NCI-H748 (cell line): Measurements from ENCODE around the gene DYNC2LI1.

Experiments used
- DNase-seq: peaks from one replicate; lab custom pipeline; 2025; ENCODE audit not compliant: unreplicated experiment; lab: John Stamatoyannopoulos, UW

Gene DYNC2LI1

DNA sequence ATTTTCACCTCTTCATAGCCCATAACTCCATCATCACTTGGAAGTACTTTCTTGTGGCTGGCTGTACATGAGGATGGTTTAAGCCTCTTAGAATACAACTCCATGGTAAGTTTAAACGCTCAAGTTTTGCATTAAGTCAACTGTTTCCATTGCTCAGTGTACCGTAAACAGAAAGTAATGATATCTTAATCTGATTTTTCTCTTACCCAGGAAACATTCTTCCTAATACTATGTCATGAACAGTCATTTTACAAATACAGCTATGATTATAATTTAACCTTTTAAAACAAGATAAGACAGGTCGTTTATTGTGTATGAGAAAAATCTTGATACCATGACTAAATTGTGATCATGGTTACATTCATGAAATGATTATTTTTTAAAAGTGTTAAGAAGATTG lies 11.6 kb upstream of the DYNC2LI1 start:
- no peak for DNase-seq

DNA sequence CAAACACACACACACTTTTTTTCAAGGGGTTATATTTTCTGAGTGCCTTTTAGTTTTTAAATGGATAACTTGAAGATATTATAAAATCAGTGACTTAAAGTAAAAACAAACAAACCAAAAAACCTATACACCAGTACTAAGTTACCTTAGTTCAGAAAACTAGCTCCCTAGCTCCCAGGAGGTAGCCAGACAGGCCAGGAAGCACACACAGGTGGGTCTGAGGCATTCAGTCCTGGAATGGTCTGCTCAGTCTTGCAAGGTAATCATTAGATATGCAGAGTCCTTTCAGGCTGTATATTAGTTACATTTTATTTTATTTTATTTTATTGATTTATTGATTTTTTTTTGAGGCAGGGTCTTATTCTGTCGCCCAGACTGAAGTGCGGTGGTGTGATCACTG lies 10.7 kb upstream of the DYNC2LI1 start:
- no peak for DNase-seq

DNA sequence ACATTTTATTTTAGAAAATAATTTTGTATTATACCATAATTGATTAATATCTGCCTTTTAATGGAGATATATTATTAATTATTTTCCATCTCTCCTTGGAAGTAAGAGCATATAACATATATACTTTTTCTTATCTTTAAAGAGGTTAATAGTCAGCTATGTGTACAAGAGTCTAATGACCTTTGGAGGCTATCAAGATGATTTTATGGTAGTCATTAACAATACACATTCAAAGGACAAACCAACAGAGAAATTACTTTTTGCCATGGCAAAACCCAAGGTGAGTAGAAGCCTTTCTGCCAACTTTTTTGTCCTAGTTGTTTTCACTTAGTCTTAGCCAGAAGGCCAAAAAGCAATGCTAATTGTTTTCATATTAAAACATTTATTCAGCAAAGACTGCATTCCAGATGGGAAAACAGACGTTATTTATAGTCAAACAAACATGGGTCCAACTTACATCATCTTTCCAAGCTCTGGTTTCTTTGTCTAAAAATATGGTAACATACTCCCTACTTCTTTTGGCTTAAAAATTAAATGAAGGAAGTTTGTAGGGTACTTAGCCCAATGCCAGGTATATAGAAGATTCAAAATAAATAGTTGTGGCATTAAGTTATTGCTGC lies 9.6 kb upstream of the DYNC2LI1 start:
- no peak for DNase-seq

DNA sequence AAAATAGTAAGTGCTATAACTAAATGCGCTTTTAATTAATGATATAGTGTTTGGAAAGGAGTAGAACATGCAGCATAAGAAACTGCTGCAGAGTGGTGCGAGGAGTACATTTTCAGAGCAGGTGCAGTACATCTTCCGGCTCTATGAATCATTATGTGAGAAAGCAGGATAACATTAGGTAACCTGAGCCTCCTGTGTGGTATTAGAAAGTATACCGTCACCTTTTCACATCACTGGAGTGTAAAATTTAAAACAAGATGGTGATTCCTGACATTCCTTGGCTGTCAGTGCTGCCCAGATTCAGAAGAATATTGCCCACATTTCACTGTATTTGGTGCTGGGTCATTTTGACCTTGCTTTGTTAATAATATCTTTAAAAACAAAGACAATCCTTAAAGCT lies 7.8 kb upstream of the DYNC2LI1 start:
- no peak for DNase-seq

DNA sequence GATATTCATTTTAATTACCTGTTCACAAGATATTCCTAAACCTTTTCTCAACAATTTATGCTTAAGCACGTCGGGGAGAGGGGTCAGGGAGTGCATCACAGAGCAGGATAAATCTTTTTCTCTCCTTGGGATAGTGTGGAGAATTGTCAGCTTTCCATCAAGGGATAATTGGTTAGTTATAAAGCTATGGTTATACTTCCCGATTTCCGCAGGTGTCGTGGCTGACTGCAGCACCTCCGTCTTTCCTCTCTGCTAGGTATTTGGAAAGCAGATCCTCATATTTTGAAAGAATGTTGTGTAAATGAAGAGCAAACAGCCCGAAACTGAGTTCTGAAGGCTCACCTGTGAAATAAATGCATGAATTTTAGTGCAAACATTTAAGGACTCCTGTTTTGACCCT lies 778 bp downstream of the DYNC2LI1 start:
- peak; percentile 5 for DNase-seq

DNA sequence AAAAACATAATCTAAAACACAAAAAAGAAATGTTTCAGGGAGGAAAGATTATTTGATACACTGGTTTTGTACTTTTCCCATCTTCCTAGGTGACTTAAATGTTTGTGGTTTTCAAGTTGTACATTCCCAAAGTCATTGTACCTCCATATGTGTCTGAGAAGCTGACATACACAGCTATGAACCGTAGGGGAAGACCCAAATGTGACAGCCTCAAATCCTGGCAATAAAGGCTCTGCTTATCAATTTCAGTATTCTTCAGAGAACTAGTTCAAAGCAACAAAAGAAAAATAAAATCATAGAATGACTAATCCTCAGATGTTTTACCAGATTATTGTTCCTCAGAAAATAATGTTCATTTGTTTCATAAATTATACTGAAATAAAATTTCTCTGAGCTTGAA lies 2.5 kb downstream of the DYNC2LI1 start:
- no peak for DNase-seq

DNA sequence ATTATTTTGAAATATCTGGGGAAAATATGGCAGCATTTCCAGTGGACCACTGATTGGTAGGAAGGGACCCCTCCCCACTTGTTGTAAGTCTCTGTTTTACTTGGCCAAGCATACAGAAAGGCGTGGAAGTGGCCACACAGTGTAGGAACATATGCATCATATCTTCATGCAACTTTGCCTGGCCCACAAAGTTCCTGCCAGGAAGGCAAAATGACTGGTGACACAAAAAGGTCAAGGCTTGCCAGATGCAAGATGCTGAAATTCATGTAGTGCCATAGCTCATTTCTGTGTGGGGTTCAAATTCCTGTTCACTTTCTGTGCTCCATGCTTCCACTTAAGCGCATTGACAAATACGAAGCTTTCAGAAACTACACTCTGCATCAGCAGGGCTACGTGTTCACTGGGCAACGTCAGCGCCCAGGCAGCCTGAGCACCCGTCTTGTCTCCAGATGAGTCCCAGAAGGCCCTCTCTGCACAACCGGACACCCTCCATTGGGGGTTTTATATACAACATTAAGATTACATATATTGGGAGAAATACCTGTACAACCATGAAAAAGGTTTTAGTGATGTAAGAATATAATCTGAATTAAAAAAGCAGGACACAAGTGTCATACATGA lies 3.6 kb downstream of the DYNC2LI1 start:
- no peak for DNase-seq

DNA sequence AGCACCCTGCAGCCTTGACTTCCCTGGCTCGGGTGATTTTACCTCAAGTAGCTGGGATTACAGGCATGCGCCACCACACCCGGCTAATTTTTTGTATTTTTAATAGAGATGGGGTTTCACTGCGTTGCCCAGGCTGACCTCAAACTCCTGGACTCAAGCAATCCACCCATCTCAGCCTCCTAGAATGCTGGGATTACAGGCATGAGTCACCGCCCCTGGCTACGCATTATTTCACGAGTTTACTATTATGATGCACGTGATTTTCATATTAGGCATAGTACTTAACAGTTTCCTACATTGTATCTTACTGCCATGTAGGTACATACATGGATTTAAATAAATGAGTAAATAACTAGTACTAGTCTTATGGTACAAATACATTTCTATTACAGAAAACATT lies 4.4 kb downstream of the DYNC2LI1 start:
- DNase-seq = no peak

DNA sequence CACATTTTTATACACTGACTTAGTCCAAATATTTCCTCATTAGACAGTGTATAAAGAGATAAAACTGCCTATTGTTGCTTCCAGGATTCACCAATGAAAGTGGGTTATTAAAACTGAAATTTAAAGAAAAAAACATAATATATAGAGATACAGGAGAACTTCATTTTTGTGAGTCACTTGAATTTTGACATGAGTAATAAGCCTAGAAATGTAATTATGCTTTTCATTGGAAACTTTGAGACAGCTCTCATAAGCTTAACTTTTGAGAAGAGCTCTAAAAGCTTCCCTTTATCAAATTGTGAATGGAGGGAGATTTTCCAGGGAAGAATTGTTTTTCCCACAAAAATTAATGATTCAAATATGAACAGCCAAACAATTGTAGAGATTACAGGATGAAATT lies 14.1 kb downstream of the DYNC2LI1 start:
- DNase-seq = no peak

DNA sequence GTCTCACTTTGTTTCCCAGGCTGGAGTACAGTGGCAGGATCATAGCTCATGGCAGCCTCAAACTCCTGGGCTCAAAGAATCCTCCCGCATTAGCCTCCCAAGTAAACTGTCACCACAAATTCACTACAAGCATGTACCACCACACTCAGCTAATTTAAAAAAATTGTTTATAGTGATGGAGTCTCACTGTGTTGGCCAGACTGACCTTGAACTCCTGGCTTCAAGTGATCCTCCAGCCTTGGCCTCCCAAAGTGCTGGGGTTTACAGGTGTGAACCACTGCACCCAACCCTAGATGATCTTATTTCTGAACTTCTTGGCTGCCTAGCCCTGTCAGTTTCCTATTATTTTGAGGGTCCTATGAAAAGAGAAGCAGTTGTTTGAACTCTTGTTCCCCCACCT lies 14.8 kb downstream of the DYNC2LI1 start:
- no peak for DNase-seq

DNA sequence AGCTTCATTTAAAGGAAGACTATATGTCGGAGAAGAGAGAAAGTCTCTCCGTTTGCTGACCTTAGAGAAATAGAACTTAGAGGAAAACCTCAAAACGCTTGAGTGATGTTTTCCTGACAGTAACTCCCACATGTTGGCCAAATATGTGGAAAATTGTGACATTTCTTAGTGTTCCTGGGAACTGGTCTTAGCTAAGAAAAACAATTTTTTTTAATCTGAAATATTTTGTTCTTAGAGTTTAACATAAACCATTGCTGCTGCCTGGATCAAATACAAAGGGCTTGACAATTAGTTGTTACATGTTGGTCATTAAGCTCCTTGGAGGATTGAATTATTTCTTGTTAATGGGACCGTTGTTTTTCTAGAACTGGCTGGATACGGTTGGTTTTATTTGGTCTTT lies 16.3 kb downstream of the DYNC2LI1 start:
- DNase-seq = no peak

DNA sequence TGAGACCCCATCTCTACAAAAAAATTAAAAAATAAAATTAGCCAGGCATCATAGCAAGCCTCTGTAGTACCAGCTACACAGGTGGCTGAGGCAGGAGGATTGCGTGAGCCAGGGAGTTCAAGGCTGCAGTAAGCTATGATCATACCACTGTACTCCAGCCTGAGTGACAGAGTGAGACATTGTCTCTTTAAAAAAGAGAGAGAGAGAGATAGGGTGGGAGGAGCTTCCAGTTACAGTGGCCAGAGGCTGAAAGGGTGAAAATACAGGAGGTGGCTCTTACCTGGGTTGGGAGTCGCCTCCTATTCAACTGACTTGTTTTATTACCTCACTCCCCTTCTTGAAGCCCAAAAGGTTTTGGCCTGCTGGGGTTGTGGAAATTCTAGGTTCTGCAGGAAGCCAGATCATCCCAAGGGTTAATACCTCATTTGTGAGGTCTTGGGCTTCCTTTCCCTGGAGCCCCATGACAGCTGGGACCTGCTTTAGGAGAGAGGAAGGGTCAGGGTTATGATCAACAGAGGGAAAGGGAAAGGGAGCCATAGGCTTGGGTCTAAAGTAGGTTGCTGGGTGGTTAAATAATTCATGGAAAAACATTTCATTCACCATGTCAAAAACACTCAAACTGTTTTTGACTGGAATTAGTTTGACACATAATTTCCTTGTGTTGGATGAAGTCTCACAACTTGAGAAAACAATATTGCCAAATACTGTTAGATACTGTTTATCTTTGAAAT lies 17.4 kb downstream of the DYNC2LI1 start:
- DNase-seq = no peak

DNA sequence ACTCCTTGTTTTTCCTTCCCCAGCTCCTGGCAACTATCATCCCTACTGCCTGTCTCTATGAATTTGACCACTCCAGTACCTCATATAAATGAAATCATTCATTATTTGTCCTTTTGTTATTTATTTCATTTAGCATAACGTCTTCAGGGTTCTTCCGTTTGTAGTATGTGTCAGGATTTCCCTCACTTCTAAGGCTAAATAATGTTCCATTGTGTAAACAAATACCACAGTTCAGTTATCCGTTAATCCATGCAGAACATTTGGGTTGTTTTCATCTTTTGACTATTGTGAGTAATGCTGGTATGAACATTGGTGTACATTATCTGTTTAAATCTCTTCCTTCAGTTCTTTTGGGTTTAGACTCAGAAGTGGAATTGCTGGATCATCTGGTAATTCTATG lies 18.8 kb downstream of the DYNC2LI1 start:
- no peak for DNase-seq

DNA sequence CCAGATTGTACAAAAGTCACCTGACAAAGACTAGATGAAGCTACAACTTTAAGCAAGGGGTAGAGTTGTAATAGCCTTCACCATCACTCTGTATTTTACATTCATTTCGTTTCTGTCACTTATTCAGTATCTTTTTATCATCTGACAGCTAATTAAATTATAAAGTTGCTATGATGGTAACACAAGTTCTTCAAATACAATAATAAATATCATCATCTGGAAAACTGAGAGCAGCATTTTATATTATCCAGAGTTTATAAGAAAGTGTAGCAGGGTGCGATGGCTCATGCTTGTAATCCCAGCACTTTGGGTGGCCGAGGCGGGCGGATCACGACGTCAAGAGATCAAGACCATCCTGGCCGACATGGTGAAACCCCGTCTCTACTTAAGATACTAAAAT lies 21.1 kb downstream of the DYNC2LI1 start:
- DNase-seq = no peak

DNA sequence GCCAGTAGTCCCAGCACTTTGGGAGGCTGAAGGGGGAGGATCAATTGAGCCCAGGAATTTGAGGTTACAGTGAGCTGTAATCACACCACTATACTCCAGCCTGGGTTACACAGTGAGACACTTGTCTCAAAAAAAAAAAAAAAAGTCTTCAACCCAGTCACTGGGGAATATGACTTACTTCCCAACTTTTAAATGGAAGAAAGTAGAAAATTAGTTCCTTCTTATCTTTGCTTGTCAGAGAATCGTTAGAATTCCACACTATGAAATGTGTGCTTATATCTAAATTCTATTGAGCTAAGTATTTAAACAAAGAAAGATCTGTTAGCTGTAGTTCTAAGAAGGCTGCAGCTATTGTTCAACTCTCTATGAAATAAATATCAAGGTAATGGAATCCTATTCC lies 22.4 kb downstream of the DYNC2LI1 start:
- no peak for DNase-seq

DNA sequence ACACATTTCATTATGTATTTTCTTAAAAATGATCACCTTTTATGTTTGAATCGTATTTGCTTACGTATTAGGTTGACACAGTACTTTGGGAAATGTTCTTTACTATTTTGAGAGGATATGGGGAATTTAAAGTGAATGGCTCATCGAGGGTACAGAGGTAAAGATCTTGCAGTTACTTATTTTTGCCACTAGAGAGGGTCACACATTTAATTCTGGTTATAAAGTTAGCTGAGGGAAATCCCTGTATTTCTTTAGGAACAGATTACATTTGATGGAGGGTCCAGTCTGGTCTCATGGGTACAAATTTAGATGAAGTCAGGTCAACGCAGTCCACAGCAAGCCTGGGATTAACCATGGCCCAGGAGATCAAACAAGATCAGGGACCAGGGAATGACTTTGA lies 24.5 kb downstream of the DYNC2LI1 start:
- no peak for DNase-seq

DNA sequence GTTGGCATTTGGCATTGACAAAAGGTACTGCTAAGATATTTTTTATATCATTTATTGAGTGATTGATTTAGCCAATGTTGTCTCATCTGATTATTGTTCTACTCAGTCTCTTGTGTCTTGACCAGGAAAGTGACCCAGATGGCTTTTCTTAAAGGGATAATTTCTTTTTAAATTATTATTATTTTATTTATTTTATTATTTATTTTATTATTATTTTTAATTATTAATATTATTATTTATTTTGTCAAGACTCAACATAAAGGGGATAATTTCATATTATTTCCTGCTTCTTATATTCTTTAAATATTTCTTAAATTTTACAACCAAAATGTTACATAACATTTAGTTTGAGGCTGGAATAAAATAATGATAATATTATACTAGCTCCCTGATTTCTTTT lies 27.1 kb downstream of the DYNC2LI1 start:
- DNase-seq = no peak

DNA sequence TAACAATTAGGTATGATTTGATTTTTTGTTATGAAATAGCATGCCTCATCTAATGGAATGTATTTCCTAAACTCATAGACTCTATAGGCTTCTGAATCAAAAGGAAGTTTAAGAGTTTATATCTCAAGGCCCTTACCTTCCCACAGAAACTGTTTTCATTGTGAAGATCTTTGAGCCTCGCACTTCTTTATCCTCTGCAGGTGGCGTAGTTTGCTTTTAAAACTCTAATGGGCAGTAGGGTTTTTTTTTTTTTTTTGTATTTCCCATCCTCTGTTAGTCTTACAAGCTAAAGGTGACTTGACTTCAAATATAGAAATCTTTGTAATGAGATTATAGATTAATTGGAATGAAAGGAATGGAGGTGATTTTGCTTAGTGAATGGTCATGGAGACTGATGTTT lies 28.3 kb downstream of the DYNC2LI1 start:
- no peak for DNase-seq

DNA sequence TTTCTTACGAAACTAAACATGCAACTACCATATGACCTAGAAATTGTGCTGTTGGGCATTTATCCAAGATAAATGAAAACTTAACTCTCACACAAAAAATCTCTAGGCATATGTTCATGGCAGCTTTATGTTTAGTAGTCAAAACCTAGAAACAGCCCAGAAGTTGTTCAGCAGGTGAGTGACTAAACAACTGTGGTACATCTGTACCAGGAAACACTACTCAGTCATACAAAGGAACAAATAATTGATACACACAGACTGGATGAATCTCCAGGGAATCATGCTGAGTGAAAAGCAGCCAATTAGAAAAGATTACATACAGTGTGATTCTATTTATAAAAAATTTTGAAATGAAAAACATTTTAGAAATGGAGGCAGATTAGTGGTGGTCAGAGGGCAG lies 29.3 kb downstream of the DYNC2LI1 start:
- no peak for DNase-seq

DNA sequence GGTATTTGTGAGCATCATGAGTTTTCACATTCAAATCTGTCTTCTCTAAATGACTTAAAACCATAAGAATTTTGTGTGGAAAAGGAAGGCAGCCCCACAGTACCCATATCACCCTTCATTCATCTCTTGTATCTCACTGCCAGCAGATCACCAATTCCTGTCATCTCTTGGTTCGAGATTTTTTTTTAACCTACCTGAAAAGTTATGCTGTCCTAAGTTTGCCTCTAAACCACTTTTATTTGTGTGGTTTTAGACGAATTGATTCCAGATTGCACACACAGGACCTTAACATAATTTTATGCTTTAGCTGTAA lies 32.8 kb downstream of the DYNC2LI1 start:
- no peak for DNase-seq

DNA sequence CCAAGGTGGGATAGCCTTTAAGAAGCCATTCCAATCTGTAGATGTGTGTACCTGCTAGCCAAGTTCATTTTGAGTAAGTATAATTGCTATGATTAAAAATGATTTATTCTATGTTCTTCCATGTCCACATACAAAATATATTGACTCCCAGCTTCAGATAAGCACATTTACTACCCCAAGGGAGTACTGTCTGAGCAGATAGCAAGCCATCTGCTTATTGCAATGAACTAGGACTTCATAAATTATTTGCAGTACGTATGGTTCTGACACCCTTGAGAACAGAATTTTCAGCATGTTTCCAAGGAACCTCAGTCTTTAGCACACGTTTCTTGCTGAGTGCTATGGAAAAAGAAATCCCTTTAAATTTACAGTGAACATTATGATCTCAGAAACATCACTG lies 36.6 kb downstream of the DYNC2LI1 start:
- DNase-seq = no peak

DNA sequence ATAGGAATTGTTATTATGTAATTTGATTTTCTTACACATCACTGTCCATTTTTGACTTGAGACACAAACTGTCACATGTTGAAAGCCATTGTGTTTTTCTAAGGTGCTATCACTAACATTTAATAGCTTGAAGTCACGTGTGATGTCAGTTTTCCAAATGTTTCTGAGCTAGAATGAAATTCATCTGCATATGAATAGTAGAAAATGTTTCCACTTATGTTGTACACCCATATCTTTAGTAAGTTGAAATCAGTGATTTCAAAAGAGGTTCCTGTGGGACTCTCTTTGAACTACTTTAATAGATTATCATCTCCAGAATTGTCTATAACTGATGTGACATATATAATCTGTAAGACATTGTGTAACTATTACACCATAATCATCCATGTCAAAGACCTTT lies 37.0 kb downstream of the DYNC2LI1 start:
- DNase-seq = no peak

DNA sequence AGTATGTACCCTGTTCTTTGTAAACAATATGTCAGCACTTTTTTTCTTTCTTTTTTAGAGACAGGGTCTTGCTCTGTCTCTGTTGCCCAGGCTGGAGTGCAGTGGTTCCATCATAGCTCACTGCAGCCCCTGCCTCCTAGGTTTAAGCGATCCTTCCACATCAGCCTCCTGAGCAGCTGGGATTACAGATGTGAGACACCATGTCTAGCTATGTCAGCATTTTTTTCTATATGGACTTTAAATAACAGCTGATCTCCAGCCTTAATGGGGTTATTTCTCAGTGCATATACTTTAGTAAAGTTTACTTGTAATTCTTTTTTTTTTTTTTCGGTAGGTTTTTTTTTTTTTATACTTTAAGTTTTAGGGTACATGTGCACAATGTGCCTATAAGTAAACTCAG lies 38.2 kb downstream of the DYNC2LI1 start:
- no peak for DNase-seq
